Omental fat pad (tissue), 4 donors: ENCODE measurements around the gene RIPOR2. TPM values are rescaled to one million over a fixed set of nuclear protein-coding genes. Genes with fewer than 3 reads are reported as not detected.

Experiments
- ATAC-seq: fragments of 150-250 bp; one replicate; pipeline ENCODE4 v1.9.1; 2016; ENCODE audit warnings: mild to moderate bottlenecking, moderate library complexity; ENCODE audit not compliant: low FRiP score
- DNase-seq: peaks from one replicate; pipeline ENCODE4 v3.0.0-alpha.2; 2019; ENCODE audit warnings: low spot score
- CTCF ChIP-seq, 3 donors: fragments of 450-650 bp; IDR thresholded peaks; one replicate each; pipeline ENCODE4 v1.5.1; 2016 to 2017; ENCODE audit warnings: antibody characterized with exemption in 3 of 3, mild to moderate bottlenecking in 3 of 3, moderate library complexity in 2 of 3
- total RNA-seq, 4 donors: library from RNA; depleted of rRNA; stranded (reverse); fragments of >200 nt; gene quantifications; one replicate each; pipeline ENCODE4 v1.1.0, GENCODE V29; 2016

The RIPOR2 gene
- total RNA-seq, 4 donors from 2014 or later, result 13.9 to 75.0 (median 15.0) TPM

GRCh38 chr6:24903681-24904080 is 32.1 kb downstream of the RIPOR2 start:
- DNase-seq (no peak), ATAC-seq (no peak)
- no peak for TF ChIP-seq CTCF (IDR thresholded peaks at IDR 0.05)

- no peak for DNase-seq
- no peak for TF ChIP-seq CTCF (IDR thresholded peaks at IDR 0.05)
- no peak for ATAC-seq
Observed at GRCh38 chr6:24902782-24903181, 33.0 kb downstream of the RIPOR2 start.

- ATAC-seq, result no peak
- no peak for DNase-seq
- TF ChIP-seq CTCF (IDR thresholded peaks at IDR 0.05), result no peak
Observed at GRCh38 chr6:24901698-24902328, 33.9 kb downstream of the RIPOR2 start.

GRCh38 chr6:24900917-24901697 is 34.7 kb downstream of the RIPOR2 start:
- TF ChIP-seq CTCF (IDR thresholded peaks at IDR 0.05), result no peak
- DNase-seq (no peak), ATAC-seq (no peak)

- no peak for DNase-seq
- no peak for ATAC-seq
- no peak for TF ChIP-seq CTCF (IDR thresholded peaks at IDR 0.05)
Observed at GRCh38 chr6:24899997-24900325, 35.8 kb downstream of the RIPOR2 start.

GRCh38 chr6:24899136-24899996 is 36.4 kb downstream of the RIPOR2 start:
- ATAC-seq (no peak), DNase-seq (no peak)
- TF ChIP-seq CTCF (IDR thresholded peaks at IDR 0.05), result no peak
